NCI-H2107 (cell line): ENCODE results near the gene NFE2L1.
"Not testable (repeated sequence)": the region's sequence is repeated elsewhere in the genome, so short reads cannot be mapped to it uniquely, and the experiment has no call there.

Experiments used
- DNase-seq: peaks from one replicate; lab custom pipeline; 2025; lab: John Stamatoyannopoulos, UW

Gene NFE2L1, protein sequence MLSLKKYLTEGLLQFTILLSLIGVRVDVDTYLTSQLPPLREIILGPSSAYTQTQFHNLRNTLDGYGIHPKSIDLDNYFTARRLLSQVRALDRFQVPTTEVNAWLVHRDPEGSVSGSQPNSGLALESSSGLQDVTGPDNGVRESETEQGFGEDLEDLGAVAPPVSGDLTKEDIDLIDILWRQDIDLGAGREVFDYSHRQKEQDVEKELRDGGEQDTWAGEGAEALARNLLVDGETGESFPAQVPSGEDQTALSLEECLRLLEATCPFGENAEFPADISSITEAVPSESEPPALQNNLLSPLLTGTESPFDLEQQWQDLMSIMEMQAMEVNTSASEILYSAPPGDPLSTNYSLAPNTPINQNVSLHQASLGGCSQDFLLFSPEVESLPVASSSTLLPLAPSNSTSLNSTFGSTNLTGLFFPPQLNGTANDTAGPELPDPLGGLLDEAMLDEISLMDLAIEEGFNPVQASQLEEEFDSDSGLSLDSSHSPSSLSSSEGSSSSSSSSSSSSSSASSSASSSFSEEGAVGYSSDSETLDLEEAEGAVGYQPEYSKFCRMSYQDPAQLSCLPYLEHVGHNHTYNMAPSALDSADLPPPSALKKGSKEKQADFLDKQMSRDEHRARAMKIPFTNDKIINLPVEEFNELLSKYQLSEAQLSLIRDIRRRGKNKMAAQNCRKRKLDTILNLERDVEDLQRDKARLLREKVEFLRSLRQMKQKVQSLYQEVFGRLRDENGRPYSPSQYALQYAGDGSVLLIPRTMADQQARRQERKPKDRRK

GRCh38 chr17:48047741-48048383 lies at the start of gene NFE2L1:
Gene NFE2L1, plus strand, starts transcription at chr17:48048359. Its CDS starts 2,760 bp downstream, at chr17:48051119.
- peak; percentile 95 for DNase-seq

DNA sequence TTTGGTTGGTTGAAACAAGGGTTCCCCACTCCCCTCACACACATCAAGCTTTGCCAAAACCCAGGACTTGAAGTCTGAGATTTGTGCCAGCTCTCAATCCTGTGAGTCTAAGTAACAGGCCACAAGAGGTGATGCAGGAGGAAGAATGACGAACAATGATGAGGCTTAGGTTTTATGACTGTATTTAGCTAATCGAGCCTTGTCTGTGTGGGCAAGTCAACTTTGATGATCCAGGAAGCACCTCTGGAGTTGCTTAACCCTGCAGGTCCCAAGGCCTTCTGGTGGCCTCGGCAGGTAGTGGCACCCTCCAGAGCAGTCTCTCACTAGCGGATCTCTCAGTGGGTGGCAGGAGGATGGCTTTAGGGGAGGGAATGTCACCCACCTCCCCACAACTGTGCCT lies 48.6 kb upstream of the NFE2L1 start:
- DNase-seq: no peak

GRCh38 chr17:48001197-48001596 lies 47.0 kb upstream of the NFE2L1 start:
- no peak for DNase-seq

DNA sequence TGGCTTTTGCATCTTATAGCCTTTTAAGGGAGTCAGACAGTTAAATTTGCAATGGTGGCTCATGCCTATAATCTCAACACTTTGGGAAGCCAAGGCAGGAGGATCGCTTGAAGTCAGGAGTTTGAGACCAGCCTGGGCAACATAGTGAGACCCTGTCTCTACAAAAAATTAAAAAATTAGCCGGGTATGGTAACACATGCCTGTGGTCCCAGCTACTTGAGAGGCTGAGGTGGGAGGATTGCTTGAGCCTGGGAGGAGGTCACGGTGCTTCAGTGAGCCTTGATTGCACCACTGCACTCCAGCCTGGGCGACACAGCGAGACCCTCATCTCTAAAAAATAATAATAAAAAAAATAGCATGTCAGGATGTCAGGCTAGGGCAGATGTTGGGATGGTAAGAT lies 46.5 kb upstream of the NFE2L1 start:
- DNase-seq: not testable (repeated sequence)

DNA sequence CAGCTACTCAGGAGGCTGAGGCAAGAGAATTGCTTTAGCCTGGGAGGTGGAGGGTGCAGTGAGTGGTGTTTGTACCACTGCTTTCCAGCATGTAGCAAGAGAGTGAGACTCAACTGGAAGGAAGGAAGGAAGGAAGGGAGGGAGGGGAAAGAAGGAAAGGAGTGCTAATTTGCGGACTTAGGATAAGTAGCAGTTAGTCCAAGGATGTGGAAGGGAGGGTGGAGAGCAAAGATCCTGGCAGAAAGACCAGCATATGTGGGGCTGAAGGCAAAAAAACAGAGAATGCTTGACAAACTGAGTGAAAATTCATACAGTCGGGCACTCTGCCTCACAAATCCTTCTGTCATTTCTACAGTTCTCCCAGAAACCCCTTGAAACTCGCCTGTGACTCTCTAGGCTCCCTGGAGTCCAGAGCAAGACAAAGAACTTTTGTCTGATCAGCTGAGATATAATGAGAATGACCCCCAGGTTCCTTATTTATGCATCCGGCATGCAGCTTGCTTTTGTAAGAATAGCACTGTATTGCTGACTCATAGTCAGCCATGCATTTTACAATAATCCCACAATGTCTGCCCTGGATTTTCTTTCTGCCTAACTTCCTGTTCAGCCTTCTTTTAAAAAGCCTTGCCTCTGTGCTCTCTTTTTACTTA lies 45.8 kb upstream of the NFE2L1 start:
- no peak for DNase-seq

DNA sequence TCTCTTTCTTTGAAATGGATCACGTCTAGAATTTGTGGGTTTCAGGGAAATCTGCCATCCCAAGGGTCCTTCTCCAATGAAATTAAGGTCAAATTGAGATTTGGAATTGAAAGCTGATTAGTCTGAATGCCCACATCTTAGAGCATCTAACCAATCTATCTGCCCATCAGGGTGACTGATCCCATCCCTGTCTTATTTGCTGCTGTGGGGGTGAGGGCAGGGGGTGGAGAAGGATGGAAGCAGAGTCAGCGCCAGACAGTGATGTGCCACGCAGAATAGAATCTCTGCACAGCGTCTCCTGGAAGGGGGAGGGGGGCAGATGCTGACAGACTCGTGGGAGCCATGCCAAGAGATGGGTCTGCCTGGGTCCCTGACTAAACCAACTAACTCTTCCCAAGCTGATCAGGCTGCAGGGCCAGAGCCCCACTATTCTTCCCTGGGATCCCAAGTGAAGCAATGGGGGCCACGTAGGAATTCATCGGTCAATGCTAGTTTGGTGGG lies 45.2 kb upstream of the NFE2L1 start:
- no peak for DNase-seq

GRCh38 chr17:48003417-48004151 lies 44.6 kb upstream of the NFE2L1 start:
- DNase-seq: no peak

- no peak for DNase-seq
Measured at GRCh38 chr17:48004983-48005382, 43.2 kb upstream of the NFE2L1 start.

DNA sequence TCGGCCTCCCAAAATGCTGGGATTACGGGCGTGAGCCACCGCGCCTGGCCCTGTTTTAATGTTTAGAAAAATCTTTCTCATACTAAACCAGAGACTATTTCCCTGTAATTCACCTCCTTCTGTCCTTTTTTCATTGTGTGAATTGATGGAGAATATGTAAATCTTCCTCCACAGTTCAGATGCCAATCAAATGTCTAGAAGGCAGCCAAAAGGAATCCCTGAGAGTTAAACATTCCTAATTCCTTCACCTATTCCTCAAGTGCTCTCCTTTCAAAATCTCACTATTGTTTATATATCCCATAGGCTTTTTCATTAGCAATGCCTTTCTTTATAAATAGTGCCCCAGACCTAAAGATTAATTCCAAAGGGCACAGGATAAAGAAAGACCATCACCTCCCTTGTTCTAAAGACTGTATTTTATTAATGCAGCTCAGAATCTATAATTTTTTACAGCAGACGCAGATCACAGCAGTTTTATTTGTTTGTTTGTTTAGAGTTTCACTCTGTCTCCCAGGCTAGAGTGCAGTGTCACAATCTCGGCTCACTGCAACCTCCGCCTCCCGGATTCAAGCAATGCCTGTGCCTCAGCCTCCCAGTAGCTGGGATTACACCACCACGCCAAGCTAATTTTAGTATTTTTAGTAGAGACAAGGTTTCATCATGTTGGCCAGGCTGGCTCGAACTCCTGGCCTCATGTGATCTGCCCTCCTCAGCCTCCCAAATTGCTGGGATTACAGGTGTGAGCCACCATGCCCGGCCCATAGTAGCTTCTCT lies 41.0 kb upstream of the NFE2L1 start:
- no peak for DNase-seq

- no peak for DNase-seq
Measured at GRCh38 chr17:48010193-48010592, 38.0 kb upstream of the NFE2L1 start.

GRCh38 chr17:48011405-48012150 lies 36.6 kb upstream of the NFE2L1 start:
- DNase-seq: no peak

DNA sequence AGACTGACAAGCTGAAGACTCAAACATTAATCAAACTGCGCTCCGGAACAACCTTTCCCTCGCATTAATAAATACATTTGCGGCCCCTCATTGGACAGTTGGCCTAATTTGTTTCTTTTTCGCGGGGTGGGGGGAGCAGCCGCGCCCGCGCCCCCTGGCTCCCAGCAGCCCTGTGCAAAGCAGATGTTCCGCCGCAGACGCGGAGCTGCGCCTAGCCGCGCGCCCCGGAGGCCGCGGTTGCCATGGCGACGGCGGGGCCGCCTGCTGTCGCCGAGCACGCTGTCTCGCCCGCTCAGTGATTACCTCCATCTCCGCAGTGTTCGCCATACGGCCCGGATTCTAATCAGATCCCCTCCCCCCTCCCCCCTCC lies 36.0 kb upstream of the NFE2L1 start:
- DNase-seq: no peak

GRCh38 chr17:48012654-48013053 lies 35.5 kb upstream of the NFE2L1 start:
- DNase-seq: no peak

DNA sequence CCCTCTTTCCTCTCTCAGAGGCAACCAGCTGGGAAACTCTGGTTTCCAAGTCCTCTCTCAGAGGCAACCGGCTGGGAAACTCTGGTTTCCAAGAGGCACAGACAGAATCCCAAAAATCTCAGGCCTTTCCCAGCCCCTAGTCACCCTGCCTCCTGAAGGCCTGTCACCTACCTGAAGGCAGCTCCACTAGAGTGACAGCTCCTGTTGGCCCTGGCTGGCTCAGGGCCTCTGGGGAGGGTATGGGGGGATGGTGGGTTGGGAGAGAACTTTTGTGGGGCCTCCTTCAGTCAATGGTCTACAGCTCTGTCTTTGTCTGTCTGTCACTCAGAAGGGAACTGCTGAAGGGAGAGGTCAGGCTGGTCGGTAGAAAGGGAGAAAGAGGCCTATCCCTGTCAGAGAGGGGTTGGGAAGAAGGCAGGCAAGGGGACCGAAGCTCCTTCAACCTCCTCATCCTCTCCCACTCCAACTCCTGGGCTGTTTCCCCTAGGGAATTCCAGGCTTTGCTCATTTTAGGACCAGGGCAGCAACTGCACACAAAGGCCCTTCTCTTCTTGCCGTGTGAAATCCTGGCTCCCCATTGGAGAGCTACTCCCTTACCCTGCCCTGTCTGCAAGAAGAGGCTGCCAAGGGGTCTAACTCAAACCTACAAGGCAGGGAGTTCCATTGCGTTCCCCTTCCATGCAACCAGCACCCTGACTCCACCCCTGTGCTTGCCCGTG lies 34.1 kb upstream of the NFE2L1 start:
- DNase-seq: no peak

DNA sequence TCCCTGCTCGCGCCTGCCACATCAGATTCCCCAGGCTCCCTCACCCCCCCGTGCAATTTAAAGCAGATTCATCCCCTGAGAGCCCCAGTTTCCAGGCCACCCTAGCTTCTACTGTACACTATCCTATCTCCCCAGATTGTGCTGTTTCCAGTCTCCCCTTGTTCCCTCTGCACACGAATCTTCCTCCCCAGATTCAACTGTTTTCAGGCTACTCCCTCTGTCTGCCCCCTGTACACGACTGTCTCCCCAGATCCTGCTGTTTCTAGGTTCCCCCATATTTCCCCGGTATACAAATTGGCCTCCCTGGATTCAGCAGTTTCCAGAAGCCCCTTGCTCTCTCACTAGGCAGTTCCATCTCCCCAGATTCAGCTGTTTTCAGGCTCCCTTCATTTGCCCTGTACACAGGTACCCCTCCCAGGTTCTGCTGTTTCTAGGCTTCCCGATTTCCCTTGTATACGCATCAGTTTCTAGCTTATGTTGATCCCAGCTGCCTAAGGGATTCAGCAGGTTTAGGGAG lies 33.5 kb upstream of the NFE2L1 start:
- DNase-seq: peak; percentile 56

- DNase-seq: no peak
Measured at GRCh38 chr17:48016112-48016511, 32.0 kb upstream of the NFE2L1 start.

- DNase-seq: not testable (repeated sequence)
Measured at GRCh38 chr17:48017817-48018158, 30.4 kb upstream of the NFE2L1 start.

DNA sequence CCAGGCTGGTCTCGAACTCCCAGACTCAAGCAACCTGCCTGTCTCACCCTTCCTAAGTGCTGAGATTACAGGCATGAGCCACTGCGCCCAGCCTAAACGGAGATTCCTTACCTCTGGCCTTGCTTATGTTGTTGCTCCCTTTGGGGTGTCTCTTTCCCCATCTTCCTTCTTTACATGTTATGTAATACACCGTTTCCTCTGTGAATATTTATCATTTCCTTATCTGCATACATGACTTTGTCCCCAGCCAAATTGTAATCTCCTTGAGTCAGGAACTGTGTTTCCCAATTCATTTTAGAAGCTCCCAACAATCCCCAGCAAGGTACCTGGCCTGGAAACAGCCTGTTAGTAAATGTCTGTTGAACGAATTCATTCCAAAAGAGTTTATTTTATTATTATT lies 26.2 kb upstream of the NFE2L1 start:
- DNase-seq: no peak

- DNase-seq: no peak
Measured at GRCh38 chr17:48022901-48023300, 25.3 kb upstream of the NFE2L1 start.
